HCT116 (cell line): ENCODE results near the gene TIMP1. TPM values are rescaled to one million over a fixed set of nuclear protein-coding genes. Genes with fewer than 3 reads are reported as not detected.

Experiments used
- ATAC-seq: fragments of 200-7000 bp; cut with Tn5 transposase; 2 replicates; pipeline ENCODE4 v1.9.1; 2020; ENCODE audit warnings: mild to moderate bottlenecking, moderate library complexity
- BruUV-seq: library from RNA; stranded (reverse); fragments of 400-500 nt; replicated peaks from 2 replicates; lab custom pipeline; 2021; lab: Mats Ljungman, UMichigan
- CTCF ChIA-PET: fragments of 300-600 bp; sonication (Branson Sonifier 250); formaldehyde crosslinking; loops from one replicate; lab custom pipeline; 2021; ENCODE audit warnings: antibody characterized with exemption; lab: Charles Lee
- POLR2A ChIA-PET: fragments of 300-600, 350-600 bp; sonication (Branson Sonifier 250); formaldehyde crosslinking; loops from one replicate; lab custom pipeline; 2021; ENCODE audit warnings: antibody characterized with exemption; lab: Charles Lee
- RAD21 ChIA-PET, 2 experiments: fragments of 300-600 bp; sonication (Branson Sonifier 250); formaldehyde crosslinking; loops; one replicate each; lab custom pipeline; 2023; ENCODE audit warnings: low total read pairs in 2 of 2; ENCODE audit not compliant: uncharacterized antibody in 2 of 2, unreplicated experiment in 2 of 2, low non-redundant PET in 1 of 2; lab: Charles Lee
- DNase-seq: peaks from one replicate; pipeline ENCODE4 v3.0.0-alpha.2; 2010; ENCODE audit warnings: low read depth, low spot score
- H2AFZ ChIP-seq: fragments of 200-600 bp; shearing (Covaris generic), sonication (generic); 2 replicates; pipeline ENCODE4 v1.6.1; 2017; ENCODE audit warnings: low read depth, mixed run types, mixed read lengths, antibody characterized with exemption, low read length; ENCODE audit not compliant: poor library complexity, severe bottlenecking
- H3K27ac ChIP-seq: 2 replicates; pipeline ENCODE4 v1.5.1; 2012; ENCODE audit warnings: low read depth, low read length
- H3K27me3 ChIP-seq: fragments of 200-600 bp; sonication (generic); 2 replicates; pipeline ENCODE4 v1.6.1; 2016; ENCODE audit warnings: mixed run types, low read length, mixed read lengths; ENCODE audit not compliant: insufficient read depth
- H3K36me3 ChIP-seq, 2 experiments: fragments of 200-500 bp in 1 of 2; fragments of 200-600 bp in 1 of 2; sonication (Bioruptor generic) in 1 of 2; sonication (generic) in 1 of 2; 2 replicates each; pipeline versions ENCODE4 v1.5.1 to v1.6.1; 2014 to 2016; ENCODE audit warnings: low read length in 2 of 2, inconsistent platforms in 1 of 2, mixed read lengths in 1 of 2, mixed run types in 1 of 2; ENCODE audit not compliant: insufficient read depth in 2 of 2, control insufficient read depth in 1 of 2
- H3K4me1 ChIP-seq, 2 experiments: fragments of 200-600 bp in 1 of 2; sonication (generic) in 1 of 2; 2 replicates each; pipeline versions ENCODE4 v1.5.1 to v1.6.1; 2012 to 2017; ENCODE audit warnings: low read length in 2 of 2, inconsistent platforms in 1 of 2, mild to moderate bottlenecking in 1 of 2, mixed read lengths in 1 of 2, mixed run types in 1 of 2, moderate library complexity in 1 of 2; ENCODE audit not compliant: insufficient read depth in 2 of 2, control insufficient read depth in 1 of 2
- H3K4me2 ChIP-seq: fragments of 200-600 bp; sonication (generic); 2 replicates; pipeline ENCODE4 v1.6.1; 2017; ENCODE audit warnings: mixed run types, low read length, mixed read lengths
- H3K4me3 ChIP-seq, 2 experiments: fragments of 200-600 bp in 1 of 2; sonication (generic) in 1 of 2; replicated peaks in 1 of 2; 2 replicates each; pipeline ENCODE4 v1.5.1; 2011 to 2016; ENCODE audit warnings: low read length in 2 of 2, control low read depth in 1 of 2, low read depth in 1 of 2, mild to moderate bottlenecking in 1 of 2, mixed read lengths in 1 of 2, mixed run types in 1 of 2
- H3K79me2 ChIP-seq: fragments of 200-600 bp; sonication (generic); 2 replicates; pipeline ENCODE4 v1.6.1; 2017; ENCODE audit warnings: mild to moderate bottlenecking, mixed run types, low read length, moderate library complexity, mixed read lengths; ENCODE audit not compliant: insufficient read depth
- H3K9ac ChIP-seq: fragments of 200-600 bp; sonication (generic); 2 replicates; pipeline ENCODE4 v1.6.1; 2016; ENCODE audit warnings: low read length, mixed read lengths
- H3K9me2 ChIP-seq: fragments of 200-600 bp; sonication (generic), shearing (Covaris generic); 2 replicates; pipeline ENCODE4 v1.6.1; 2017; ENCODE audit warnings: mixed run types, mild to moderate bottlenecking, moderate library complexity; ENCODE audit not compliant: insufficient read depth
- H3K9me3 ChIP-seq, 2 experiments: fragments of 200-500 bp in 1 of 2; fragments of 200-600 bp in 1 of 2; sonication (Bioruptor generic) in 1 of 2; sonication (generic) in 1 of 2; 2 replicates each; pipeline ENCODE4 v1.6.1; 2014 to 2017; ENCODE audit warnings: low read length in 2 of 2, mixed read lengths in 2 of 2, inconsistent platforms in 1 of 2, low read depth in 1 of 2, mild to moderate bottlenecking in 1 of 2, mixed run types in 1 of 2, moderate library complexity in 1 of 2; ENCODE audit not compliant: control insufficient read depth in 1 of 2, insufficient read depth in 1 of 2
- H4K20me1 ChIP-seq: fragments of 200-600 bp; sonication (generic), shearing (Covaris generic); 2 replicates; pipeline ENCODE4 v1.6.1; 2017; ENCODE audit warnings: mixed run types, mild to moderate bottlenecking, moderate library complexity; ENCODE audit not compliant: insufficient read depth
- ATF3 ChIP-seq: IDR thresholded peaks from 2 replicates; pipeline ENCODE4 v1.6.1; 2012
- CEBPB ChIP-seq: IDR thresholded peaks from 2 replicates; pipeline ENCODE4 v1.6.1; 2012; ENCODE audit warnings: low read depth
- CTCF ChIP-seq, 3 experiments: fragments of 200-600 bp in 1 of 3; sonication (generic) in 1 of 3; IDR thresholded peaks in 2 of 3; conservative IDR thresholded peaks in 1 of 3; 2 replicates each; pipeline ENCODE4 v1.5.1; 2012 to 2017; ENCODE audit warnings: low read depth in 2 of 3, low read length in 2 of 3, antibody characterized with exemption in 1 of 3, borderline replicate concordance in 1 of 3, control low read depth in 1 of 3, mild to moderate bottlenecking in 1 of 3, mixed read lengths in 1 of 3, mixed run types in 1 of 3, moderate library complexity in 1 of 3; ENCODE audit not compliant: insufficient read depth in 1 of 3
- EGR1 ChIP-seq: IDR thresholded peaks from 2 replicates; pipeline ENCODE4 v1.6.1; 2012; ENCODE audit warnings: low read depth
- ELF1 ChIP-seq: IDR thresholded peaks from 2 replicates; pipeline ENCODE4 v1.6.1; 2012; ENCODE audit warnings: low read depth, borderline replicate concordance
- MAX ChIP-seq: IDR thresholded peaks from 2 replicates; pipeline ENCODE4 v1.6.1; 2012
- POLR2AphosphoS5 ChIP-seq: IDR thresholded peaks from 2 replicates; pipeline ENCODE4 v1.6.1; 2011; ENCODE audit warnings: mild to moderate bottlenecking, low read depth, low read length, moderate library complexity
- RAD21 ChIP-seq: IDR thresholded peaks from 2 replicates; pipeline ENCODE4 v1.6.1; 2012; ENCODE audit warnings: low read depth, mild to moderate bottlenecking
- SP1 ChIP-seq: IDR thresholded peaks from 2 replicates; pipeline ENCODE4 v1.6.1; 2012; ENCODE audit warnings: low read depth
- SRF ChIP-seq: IDR thresholded peaks from 2 replicates; pipeline ENCODE4 v1.6.1; 2012; ENCODE audit warnings: low read depth
- ZBTB33 ChIP-seq: IDR thresholded peaks from 2 replicates; pipeline ENCODE4 v1.6.1; 2011; ENCODE audit warnings: mild to moderate bottlenecking, low read length, moderate library complexity; ENCODE audit not compliant: insufficient replicate concordance; ENCODE audit errors: extremely low read depth
- intact Hi-C: fragments of 100-400 bp; cut with micrococcal nuclease; formaldehyde crosslinking; loops from 2 replicates; pipeline ENCODE4 v1.10.0; 2022
- total RNA-seq: library from RNA; stranded (reverse); gene quantifications from one replicate; pipeline ENCODE4 v1.2.1, GENCODE V29; 2021; ENCODE audit not compliant: unreplicated experiment

The TIMP1 gene
- total RNA-seq, 1 experiment from 2014 or later, result 225 TPM

- ATAC-seq (no peak), DNase-seq (no peak)
- Histone ChIP-seq H3K9me2 (no peaks in the 10 kb centered on the region), H3K27me3 (no peaks in the 10 kb centered on the region), H3K9me3 (no peaks in the 10 kb centered on the region), H3K27ac (no peak overlapping the region), H4K20me1 (no peaks in the 10 kb centered on the region), H2AFZ (no peak overlapping the region), H3K79me2 (no peaks in the 10 kb centered on the region), H3K4me1 (no peaks in the 10 kb centered on the region), H3K4me2 (no peak overlapping the region), H3K9ac (no peak overlapping the region), H3K4me3 (no peak overlapping the region), H3K36me3 (peaks cover 0 to 3% of the 10 kb centered on the region in 2 experiments; a peak in 2 of 4 replicates)
- no TSS peak for BruUV-seq
- ChIA-PET RAD21 (interaction anchor here in 1 of 2 experiments (0.6 kb wide), 1 partner anchor 199 kb away, joined by 3 read pairs; no protein-coding TSS in a partner anchor), POLR2A (no interaction called here), CTCF (no interaction called here)
- intact Hi-C loops, result no loop called here
- TF ChIP-seq MAX (no peak), CEBPB (no peak), RAD21 (no peak), POLR2AphosphoS5 (no peak), ELF1 (no peak), SRF (no peak), EGR1 (no peak), ZBTB33 (no peak), ATF3 (no peak), SP1 (no peak), CTCF (IDR thresholded peaks at IDR 0.05 in 2 of 3, conservative IDR thresholded peaks at IDR 0.05 in 1 of 3; ENCODE audit: borderline replicate concordance in 1 of 3, insufficient read depth in 1 of 3, low read depth in 2 of 3, low read length in 2 of 3) (no peak)
Observed at GRCh38 chrX:47633689-47634590, 51.7 kb downstream of the TIMP1 start.
